Spleen (tissue), 7 donors: ENCODE measurements around the gene FGD5.

Experiments used
- POLR2A ChIP-seq, 3 donors: fragments of 450-650 bp; IDR thresholded peaks; one replicate each; pipeline ENCODE4 v1.5.1; 2017; ENCODE audit warnings: antibody characterized with exemption in 3 of 3, mild to moderate bottlenecking in 1 of 3
- POLR2AphosphoS5 ChIP-seq, 3 donors: sonication (generic); formaldehyde crosslinking; IDR thresholded peaks; one replicate each; pipeline ENCODE4 v1.5.1; 2017; ENCODE audit warnings: antibody characterized with exemption in 3 of 3
- TF ChIP-seq, protein P1 (sequence below), 11 experiments: fragments of 200-600 bp in 7 of 11; fragments of 450-650 bp in 4 of 11; sonication (generic) in 4 of 11; IDR thresholded peaks in 8 of 11; conservative IDR thresholded peaks in 3 of 11; 1 replicate in 7 of 11; 2 replicates in 4 of 11; pipeline versions ENCODE4 v1.4.0 to v1.8.0; 2016 to 2021; ENCODE audit warnings: antibody characterized with exemption in 11 of 11, inconsistent platforms in 4 of 11, mild to moderate bottlenecking in 1 of 11
- donor health status: DM: no; HTN: no; CAD: no; lungs with moderate emphysema.
- donor health status: DM: no; HTN: no; CAD: no.
- donor health status: DM: no; HTN: no; CAD: no.

DNA sequence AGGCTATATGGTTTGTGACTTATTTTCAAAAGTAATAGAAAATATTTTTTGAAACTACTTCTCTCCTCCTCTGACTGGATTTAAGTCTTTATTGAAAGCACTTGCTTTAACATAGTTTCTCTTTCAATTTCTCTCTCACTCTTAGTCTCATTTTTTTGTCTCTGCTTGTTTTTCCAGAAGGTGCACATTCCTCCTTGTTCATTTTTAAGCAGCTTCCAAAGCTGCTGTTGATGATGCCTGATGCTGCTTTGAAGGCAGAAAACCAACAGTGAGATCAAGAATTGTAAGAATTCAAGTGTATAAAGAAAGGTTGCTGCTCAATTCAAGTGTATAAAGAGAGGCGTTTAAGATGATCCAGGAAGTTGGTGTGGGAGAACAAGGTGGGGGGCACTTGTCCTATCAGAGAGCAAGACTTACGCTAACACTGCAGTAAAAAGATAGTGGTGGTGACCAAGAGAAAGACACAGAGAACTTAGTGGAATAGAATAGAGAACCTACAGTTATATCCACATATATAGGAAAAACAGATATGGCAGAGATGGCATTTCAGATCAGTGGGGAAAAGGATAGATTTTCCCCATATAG is 140.7 kb downstream of the FGD5 start:
- TF ChIP-seq, protein P1, sequence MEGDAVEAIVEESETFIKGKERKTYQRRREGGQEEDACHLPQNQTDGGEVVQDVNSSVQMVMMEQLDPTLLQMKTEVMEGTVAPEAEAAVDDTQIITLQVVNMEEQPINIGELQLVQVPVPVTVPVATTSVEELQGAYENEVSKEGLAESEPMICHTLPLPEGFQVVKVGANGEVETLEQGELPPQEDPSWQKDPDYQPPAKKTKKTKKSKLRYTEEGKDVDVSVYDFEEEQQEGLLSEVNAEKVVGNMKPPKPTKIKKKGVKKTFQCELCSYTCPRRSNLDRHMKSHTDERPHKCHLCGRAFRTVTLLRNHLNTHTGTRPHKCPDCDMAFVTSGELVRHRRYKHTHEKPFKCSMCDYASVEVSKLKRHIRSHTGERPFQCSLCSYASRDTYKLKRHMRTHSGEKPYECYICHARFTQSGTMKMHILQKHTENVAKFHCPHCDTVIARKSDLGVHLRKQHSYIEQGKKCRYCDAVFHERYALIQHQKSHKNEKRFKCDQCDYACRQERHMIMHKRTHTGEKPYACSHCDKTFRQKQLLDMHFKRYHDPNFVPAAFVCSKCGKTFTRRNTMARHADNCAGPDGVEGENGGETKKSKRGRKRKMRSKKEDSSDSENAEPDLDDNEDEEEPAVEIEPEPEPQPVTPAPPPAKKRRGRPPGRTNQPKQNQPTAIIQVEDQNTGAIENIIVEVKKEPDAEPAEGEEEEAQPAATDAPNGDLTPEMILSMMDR (IDR thresholded peaks at IDR 0.05 in 8 of 11, conservative IDR thresholded peaks at IDR 0.05 in 3 of 11): no peak
- TF ChIP-seq POLR2A (IDR thresholded peaks at IDR 0.05): no peak
- TF ChIP-seq POLR2AphosphoS5 (IDR thresholded peaks at IDR 0.05): no peak
